ENCODE data around the gene ANKHD1. TPM values are rescaled to one million over a fixed set of nuclear protein-coding genes. Genes with fewer than 3 reads are reported as not detected.

ANKHD1 gene
- total RNA-seq, 6 experiments from 2014 or later = 45.5 to 73.2 (median 62.6) TPM

DNA sequence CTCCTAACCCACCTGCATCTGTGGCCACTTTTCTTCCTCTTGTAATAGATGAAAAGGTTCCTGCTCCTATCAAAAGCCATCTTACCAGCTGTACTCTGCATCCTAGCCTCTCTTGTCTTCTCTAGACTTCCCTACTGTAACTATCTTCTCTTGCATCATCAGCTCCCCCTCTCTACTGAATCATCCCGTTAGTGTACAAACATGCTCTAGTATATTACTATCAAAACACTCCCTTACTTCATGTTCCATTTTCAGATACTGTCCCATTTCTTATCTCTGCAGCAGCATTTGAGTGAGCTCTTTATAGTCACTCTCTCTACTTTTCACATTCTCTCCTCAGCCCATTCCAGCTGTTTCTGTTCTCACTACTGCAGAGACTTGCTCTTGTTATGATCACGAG lies 152.8 kb downstream of the ANKHD1 start:
- Histone ChIP-seq H3K36me3 (peaks cover 0 to 21% (median 8%) of the 10 kb centered on the region in 4 donors), H3K27me3 (no peaks in the 10 kb centered on the region), H3K9me3 (no peaks in the 10 kb centered on the region), H3K27ac (no peak overlapping the region), H3K4me3 (no peak overlapping the region), H3K4me1 (peaks cover 0 to 36% (median 18%) of the 10 kb centered on the region in 4 donors)
- DNase-seq (no peak), ATAC-seq (no peak)
- intact Hi-C loops (cut with DNase I) = no loop called here
- TF ChIP-seq POLR2A (IDR thresholded peaks at IDR 0.05) (no peak), CTCF (IDR thresholded peaks at IDR 0.05) (no peak)
- WGBS (ENCODE audit: insufficient coverage, low coverage, low lambda C conversion rate, missing lambda C conversion rate) = 36% methylated on average over 2 of the region's 2 CpGs

DNA sequence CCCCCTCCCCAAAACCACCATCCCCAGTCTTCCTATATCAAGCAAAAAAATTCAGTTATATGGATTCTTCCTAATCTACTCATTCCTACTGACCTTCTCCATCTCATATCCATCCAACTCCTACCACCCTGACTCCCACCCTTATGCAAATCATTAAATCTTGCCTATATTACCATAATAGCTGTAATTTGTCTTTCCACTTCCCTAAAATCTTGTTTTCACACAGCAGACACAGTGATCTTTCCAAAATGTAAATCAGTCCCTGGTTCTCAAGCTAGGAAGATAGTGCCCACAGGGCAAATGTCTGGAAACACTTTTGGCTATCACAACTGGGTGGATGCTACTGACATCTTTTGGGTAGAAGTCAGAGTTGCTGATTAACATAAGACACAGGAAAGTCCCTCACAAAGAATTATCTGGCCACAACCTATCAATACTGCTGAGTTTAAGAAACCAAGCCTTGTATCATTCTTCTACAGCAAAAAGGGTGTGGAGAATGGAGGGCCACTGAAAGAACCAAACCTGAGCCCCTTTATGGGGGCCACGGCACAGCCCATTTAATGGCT lies 154.2 kb downstream of the ANKHD1 start:
- TF ChIP-seq CTCF (IDR thresholded peaks at IDR 0.05) (no peak), POLR2A (IDR thresholded peaks at IDR 0.05) (no peak)
- ATAC-seq = no peak
- H3K27ac ChIP-seq = peak overlapping the region in 1 of 3 donors; percentile 92

DNA sequence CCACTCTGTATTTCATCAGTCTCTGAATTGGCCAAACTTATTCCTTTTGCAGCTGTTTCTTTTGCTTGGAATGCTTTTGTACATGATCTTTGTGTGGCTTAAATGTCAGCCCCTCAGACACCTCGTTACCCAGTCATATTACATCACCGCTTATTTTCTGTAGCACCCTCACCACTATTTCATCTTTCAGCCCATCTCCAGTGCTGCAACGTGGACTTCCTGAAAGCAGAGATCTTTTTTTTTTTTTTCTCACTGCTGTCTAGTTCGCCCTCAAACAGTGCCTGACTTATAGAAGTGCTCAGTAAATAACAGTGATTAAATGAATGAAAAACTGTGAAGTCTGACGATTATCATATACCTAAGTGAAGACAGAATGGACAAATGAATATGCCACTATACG lies 154.8 kb downstream of the ANKHD1 start:
- DNase-seq (no peak), ATAC-seq (no peak)
- peak overlapping the region; percentile 81 to 92 (median 84) for H3K27ac ChIP-seq
- peak overlapping the region; percentile 71 to 84 (median 81) for H3K4me3 ChIP-seq
- TF ChIP-seq CTCF (IDR thresholded peaks at IDR 0.05) = no peak
- no peak for TF ChIP-seq POLR2A (IDR thresholded peaks at IDR 0.05)
- H3K36me3 ChIP-seq = peaks cover 0 to 4% (median 1%) of the 10 kb centered on the region in 4 donors
- intact Hi-C loops (cut with DNase I) = no loop called here
- H3K27me3 ChIP-seq = no peaks in the 10 kb centered on the region
- no peaks in the 10 kb centered on the region for H3K9me3 ChIP-seq
- WGBS (ENCODE audit: insufficient coverage, low coverage, low lambda C conversion rate, missing lambda C conversion rate) = 6% methylated on average over 6 of the region's 6 CpGs
- peaks cover 0 to 50% (median 23%) of the 10 kb centered on the region in 4 donors for H3K4me1 ChIP-seq

More for the DNA sequence above, 154.2 kb downstream of the ANKHD1 start:
- intact Hi-C loops (cut with DNase I) = no loop called here
- Histone ChIP-seq H3K4me3 (peak overlapping the region in 2 of 3 donors; percentile 81 to 84), H3K36me3 (peaks cover 0 to 10% (median 3%) of the 10 kb centered on the region in 4 donors), H3K4me1 (peaks cover 0 to 46% (median 21%) of the 10 kb centered on the region in 4 donors), H3K27me3 (no peaks in the 10 kb centered on the region), H3K9me3 (no peaks in the 10 kb centered on the region)
- DNase-seq = no peak
- WGBS (ENCODE audit: insufficient coverage, low coverage, low lambda C conversion rate, missing lambda C conversion rate) = 57% methylated on average over 1 of the region's 1 CpG

DNA sequence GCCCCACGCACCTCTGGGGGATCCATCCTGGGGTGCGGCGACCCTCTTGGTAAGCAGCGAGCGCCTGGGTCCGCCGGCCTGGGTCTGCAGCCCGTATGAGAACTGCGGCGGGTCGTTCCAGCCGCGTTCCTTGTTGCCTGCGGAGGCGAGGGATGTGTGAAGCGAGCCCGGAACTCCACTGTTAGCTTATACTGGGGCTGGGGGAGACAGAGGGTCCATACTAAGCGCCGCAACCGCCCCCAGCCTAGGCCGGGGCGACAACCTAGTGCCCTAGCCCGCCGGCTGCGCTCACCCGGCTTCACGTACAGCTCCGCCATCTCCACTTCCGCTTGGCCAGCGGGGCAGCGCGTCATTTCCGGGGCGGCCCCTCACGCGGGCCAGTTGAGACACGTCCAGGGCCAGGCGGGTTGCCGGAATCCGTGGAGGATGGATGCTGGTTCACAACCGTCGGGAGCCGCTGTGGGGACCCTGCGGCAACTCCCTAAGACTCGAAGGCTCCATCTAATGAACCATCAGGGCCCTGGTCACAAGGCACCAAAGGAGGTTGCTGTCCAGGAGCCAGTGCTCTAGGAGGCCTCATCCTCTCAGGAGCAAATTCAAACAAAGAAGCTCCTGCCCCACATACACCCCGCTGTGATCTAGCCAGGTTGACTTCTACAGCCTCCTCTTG lies 155.6 kb downstream of the ANKHD1 start, which contains the start of gene SRA1:
TSS of gene SRA1 (minus strand) at position 338 of the 670 bp plus-strand sequence. CDS start at position 317, 21 bp downstream.
- peak; percentile 78 to 85 (median 82) for ATAC-seq
- intact Hi-C loops (cut with DNase I) = no loop called here
- WGBS (ENCODE audit: insufficient coverage, low coverage, low lambda C conversion rate, missing lambda C conversion rate) = 2% methylated on average over 9 of the region's 46 CpGs

More for the DNA sequence above, 155.6 kb downstream of the ANKHD1 start, which contains the start of gene SRA1:
- Histone ChIP-seq H3K4me1 (peaks cover 0 to 58% (median 27%) of the 10 kb centered on the region in 4 donors), H3K27me3 (no peaks in the 10 kb centered on the region), H3K27ac (peak within 1 kb of the TSS; percentile 81 to 92 (median 84)), H3K4me3 (peak within 1 kb of the TSS; percentile 71 to 84 (median 81)), H3K36me3 (no peaks in the 10 kb centered on the region), H3K9me3 (no peaks in the 10 kb centered on the region)
- peak; percentile 95 to 96 (median 95) for DNase-seq
- TF ChIP-seq CTCF (IDR thresholded peaks at IDR 0.05) = no peak
- TF ChIP-seq POLR2A (IDR thresholded peaks at IDR 0.05) = peak; percentile 99
